GM12873 (cell line): ENCODE measurements around the gene MAGED1.

Experiments
- TF ChIP-seq, protein P1 (sequence below): IDR thresholded peaks from 2 replicates; pipeline ENCODE4 v1.5.1; 2012; ENCODE audit warnings: low read depth, mild to moderate bottlenecking, moderate library complexity, low read length, control low read depth; ENCODE audit not compliant: insufficient read depth; ENCODE audit errors: missing control alignments

Gene MAGED1

DNA sequence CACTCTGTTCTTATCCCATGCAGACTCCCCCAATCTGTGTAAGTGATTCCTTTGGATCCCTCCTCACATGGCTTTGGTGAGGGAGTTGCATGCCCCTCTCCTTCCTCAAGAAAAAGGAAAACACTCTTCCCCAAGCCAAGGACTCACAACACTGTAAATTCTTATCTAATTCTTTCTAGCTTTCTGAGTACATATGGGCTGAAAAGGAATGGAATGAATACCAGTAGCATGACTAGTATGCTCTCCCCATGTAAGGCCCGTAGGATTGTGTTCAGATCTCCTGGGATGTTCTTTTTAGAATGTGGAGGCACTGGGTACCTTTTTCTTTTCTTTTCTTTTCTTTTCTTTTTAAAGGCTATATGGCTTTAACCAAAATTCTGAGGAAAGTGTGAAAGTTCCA, 17.0 kb upstream of the MAGED1 start:
- TF ChIP-seq, protein P1, sequence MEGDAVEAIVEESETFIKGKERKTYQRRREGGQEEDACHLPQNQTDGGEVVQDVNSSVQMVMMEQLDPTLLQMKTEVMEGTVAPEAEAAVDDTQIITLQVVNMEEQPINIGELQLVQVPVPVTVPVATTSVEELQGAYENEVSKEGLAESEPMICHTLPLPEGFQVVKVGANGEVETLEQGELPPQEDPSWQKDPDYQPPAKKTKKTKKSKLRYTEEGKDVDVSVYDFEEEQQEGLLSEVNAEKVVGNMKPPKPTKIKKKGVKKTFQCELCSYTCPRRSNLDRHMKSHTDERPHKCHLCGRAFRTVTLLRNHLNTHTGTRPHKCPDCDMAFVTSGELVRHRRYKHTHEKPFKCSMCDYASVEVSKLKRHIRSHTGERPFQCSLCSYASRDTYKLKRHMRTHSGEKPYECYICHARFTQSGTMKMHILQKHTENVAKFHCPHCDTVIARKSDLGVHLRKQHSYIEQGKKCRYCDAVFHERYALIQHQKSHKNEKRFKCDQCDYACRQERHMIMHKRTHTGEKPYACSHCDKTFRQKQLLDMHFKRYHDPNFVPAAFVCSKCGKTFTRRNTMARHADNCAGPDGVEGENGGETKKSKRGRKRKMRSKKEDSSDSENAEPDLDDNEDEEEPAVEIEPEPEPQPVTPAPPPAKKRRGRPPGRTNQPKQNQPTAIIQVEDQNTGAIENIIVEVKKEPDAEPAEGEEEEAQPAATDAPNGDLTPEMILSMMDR = no peak

DNA sequence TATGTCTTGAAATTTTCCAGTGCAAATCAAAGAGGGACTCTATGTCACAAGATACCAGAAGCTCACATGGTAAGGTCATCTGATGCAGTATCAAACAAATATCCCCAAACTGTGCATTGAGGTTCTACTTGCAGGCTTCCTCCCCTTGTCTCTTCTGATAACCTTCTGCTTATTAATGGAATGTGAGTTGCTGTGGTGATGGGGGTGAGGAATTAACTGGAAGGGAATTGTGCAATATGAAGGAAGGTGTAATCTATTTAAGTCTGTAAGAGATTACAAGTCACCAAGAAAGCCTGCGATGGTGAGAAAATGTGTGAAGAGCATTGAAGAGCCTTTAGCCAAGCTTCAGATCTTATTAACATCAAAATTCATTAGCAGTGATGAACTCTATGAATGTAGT, 15.4 kb upstream of the MAGED1 start:
- TF ChIP-seq, protein P1 = no peak

DNA sequence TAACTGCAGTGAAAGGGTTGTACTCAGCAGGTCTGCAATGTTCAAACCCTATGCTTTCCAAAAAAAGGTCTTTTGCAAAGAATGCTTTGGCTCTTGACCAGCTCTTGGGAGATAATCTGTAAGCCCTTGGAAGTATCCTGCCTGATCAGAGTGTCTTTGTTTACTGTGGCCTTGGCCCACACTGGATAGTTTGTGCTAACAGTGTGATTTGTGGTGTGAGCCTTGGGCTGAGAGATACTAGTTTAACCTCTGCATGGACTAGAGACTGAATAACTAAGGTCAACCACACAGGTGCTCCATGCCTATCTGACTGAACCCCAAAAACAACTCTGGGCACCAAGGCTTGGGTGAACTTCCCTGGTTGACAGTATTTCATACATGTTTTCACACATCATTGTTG, 3.6 kb upstream of the MAGED1 start:
- TF ChIP-seq, protein P1 = no peak

DNA sequence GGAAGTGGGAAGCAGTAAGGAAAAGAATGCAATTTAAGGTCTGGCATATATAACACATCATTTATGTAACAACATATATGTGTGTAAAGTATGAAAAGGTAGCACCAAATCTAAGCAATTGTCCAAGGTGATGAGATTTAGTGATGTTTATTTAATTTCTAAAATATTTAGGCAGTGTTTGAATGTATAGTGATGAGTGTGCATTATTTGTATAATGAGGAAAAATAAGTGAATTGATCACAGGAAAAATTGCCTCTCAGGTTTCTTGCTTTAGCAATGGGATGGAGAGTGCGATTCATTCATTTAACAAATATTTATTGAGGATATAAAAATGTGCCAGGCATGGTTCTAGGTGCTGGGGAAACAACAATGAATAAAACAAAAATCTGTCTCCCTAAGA, 2.2 kb upstream of the MAGED1 start:
- TF ChIP-seq, protein P1 = no peak

DNA sequence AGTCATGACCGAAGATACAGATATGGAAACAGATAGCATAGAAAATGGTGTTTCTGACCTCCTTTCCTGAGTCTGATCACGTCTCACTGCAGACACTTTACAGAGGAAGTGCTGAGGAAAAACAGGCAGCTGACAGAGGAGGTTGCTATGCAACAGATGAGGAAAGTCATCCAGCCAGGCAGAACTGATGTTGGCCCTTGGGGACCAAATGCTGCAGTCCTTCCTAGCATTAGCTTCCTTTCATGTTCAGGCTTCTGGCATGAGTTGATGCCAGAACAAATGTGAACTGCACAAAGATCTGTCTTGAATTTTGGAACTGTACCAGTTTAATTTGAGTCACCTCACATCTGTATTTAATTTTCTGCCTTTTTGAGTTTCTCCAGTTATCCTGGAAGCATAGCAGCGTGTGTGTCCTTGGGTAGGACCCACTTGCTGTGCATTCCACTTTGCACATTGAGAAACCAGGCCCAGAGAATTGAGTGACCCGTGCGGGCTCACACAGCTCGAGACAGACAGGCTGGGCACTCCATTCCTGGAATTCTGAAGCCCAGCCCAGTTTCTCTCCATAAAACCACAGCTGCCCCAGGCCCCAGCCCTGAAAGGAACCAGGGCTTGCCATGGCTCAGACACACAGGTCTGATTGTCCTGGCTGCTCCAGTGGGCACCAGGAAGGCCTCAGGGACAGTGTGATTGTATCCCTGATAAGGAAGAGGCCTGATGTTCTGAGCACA, 1.4 kb upstream of the MAGED1 start:
- TF ChIP-seq, protein P1 = no peak

DNA sequence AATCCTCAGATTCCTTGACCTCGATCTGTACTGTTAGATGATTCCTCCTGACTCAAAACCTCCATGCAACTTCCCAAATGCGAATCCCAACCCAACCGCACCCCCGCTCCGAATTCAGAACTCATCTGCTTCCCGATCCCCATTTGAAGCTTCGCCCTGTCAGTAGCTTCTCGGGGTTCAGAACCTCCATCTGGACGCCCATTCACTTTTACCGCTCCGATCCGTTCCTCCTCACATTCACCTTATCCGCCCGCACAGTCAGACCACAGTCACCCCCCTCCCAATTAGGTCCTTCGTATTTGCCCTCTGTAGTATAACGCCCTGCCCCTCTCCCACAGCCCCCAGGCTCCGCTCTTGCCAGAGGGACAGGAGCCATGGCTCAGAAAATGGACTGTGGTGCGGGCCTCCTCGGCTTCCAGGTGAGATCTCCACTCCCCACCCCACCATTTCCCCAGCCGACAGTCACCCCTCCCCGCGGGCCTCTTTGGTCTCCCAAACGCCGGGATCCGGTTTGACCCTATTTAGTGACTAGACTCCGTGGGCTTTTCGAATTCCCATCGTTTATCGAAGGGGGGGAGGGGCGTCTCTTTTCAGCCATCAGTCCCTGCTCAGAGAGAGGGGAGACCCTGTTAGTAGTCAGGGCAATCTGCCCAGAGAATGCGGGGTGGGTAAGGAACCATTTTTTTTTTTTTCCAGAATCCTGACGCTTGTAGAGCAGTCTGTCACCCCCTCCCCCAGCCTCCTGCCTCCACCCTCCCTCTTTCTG, 691 bp downstream of the MAGED1 start:
- TF ChIP-seq, protein P1 = no peak

DNA sequence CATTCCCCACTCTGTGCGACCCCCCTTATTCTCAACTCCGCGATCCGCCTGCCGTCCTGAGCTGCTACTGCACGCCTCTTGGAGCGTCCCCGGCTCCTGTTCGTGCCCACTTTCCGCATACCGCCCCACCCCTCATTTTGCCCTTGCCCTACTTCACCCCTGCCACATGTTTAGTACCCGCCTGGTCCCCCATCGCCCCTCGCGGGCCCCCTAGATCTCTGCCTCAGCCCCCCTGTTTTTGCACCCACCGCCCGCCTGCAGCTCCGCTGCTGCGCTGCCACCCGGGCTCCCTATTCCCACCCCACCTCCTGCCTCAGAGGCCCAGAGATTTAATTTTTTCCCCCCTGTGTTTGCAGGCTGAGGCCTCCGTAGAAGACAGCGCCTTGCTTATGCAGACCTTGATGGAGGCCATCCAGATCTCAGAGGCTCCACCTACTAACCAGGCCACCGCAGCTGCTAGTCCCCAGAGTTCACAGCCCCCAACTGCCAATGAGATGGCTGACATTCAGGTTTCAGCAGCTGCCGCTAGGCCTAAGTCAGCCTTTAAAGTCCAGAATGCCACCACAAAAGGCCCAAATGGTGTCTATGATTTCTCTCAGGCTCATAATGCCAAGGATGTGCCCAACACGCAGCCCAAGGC, 1.4 kb downstream of the MAGED1 start:
- TF ChIP-seq, protein P1 = no peak
